Activated CD8-positive, alpha-beta memory T cell treated with anti-CD3 and anti-CD28 coated beads, Interleukin-2, amount 10 ng/mL, durations not matched to agents 7 days and 5 days (primary cell): ENCODE results near the gene KDELR3. TPM values are rescaled to one million over a fixed set of nuclear protein-coding genes. Genes with fewer than 3 reads are reported as not detected.
"Not testable (repeated sequence)": the region's sequence is repeated elsewhere in the genome, so short reads cannot be mapped to it uniquely, and the experiment has no call there.

Source experiments
- ATAC-seq: fragments of 150-1000 bp; cut with Tn5 transposase; one replicate; pipeline ENCODE4 v1.10.0; 2021; ENCODE audit warnings: moderate library complexity
- CTCF ChIA-PET: fragments of 350-600 bp; sonication (Branson Sonifier 250); formaldehyde crosslinking; loops from one replicate; lab custom pipeline; 2021; ENCODE audit warnings: antibody characterized with exemption; lab: Charles Lee
- DNase-seq: peaks from one replicate; pipeline ENCODE4 v3.0.0-alpha.2; 2020
- H3K27ac Mint-ChIP-seq: one replicate; pipeline ENCODE4 v1.8.0; 2021; ENCODE audit warnings: mild to moderate bottlenecking, mixed read lengths
- H3K27me3 Mint-ChIP-seq: one replicate; pipeline ENCODE4 v1.8.0; 2021; ENCODE audit warnings: mixed read lengths
- H3K36me3 Mint-ChIP-seq: one replicate; pipeline ENCODE4 v1.8.0; 2021; ENCODE audit warnings: mild to moderate bottlenecking, mixed read lengths
- H3K4me1 Mint-ChIP-seq: one replicate; pipeline ENCODE4 v1.8.0; 2021; ENCODE audit warnings: mixed read lengths
- H3K4me3 Mint-ChIP-seq: one replicate; pipeline ENCODE4 v1.8.0; 2021; ENCODE audit warnings: mild to moderate bottlenecking, moderate library complexity, mixed read lengths
- H3K9me3 Mint-ChIP-seq: one replicate; pipeline ENCODE4 v1.8.0; 2022; ENCODE audit warnings: low read depth, mixed read lengths
- total RNA-seq, 2 experiments: library from RNA; stranded (reverse); gene quantifications; one replicate each; pipeline ENCODE4 v1.2.3, GENCODE V29; 2021

Gene KDELR3
- total RNA-seq, 2 experiments from 2014 or later: 0.23 to 1.2 TPM

GRCh38 chr22:38469306-38469781, 1.4 kb downstream of the KDELR3 start:
- Mint-ChIP-seq H3K9me3 (no peaks in the 10 kb centered on the region), H3K27ac (no peak overlapping the region), H3K36me3 (no peaks in the 10 kb centered on the region), H3K27me3 (peaks cover 36% of the 10 kb centered on the region), H3K4me3 (no peak overlapping the region), H3K4me1 (peaks cover 7% of the 10 kb centered on the region)
- ATAC-seq (no peak), DNase-seq (no peak)
- CTCF ChIA-PET: no interaction called here

GRCh38 chr22:38470179-38470578, 2.3 kb downstream of the KDELR3 start:
- H3K4me1 Mint-ChIP-seq, ATAC-seq, H3K27ac Mint-ChIP-seq, DNase-seq, H3K4me3 Mint-ChIP-seq, CTCF ChIA-PET, H3K36me3 Mint-ChIP-seq, H3K9me3 Mint-ChIP-seq: not testable (repeated sequence)
- peaks cover 31% of the 10 kb centered on the region for H3K27me3 Mint-ChIP-seq

DNA sequence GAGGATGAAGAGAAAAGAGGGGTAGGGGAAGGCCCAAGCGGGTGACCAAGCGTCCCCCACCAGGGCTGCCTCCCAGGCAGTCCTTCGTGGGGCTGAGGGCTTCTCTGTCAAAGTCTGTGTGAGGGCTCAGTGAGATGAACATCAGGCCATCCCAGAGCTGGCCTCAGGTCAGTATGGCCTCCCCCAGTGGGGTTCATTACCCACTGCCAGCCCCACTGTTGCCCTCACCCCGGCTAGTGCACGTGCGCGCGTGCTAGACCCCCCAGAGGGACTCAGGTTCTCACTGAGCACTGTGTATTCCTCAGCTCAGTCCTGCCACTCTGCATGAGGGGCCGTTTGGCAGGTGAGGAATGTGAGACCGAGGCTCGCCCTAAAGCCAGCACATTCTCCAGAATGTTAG, 3.3 kb downstream of the KDELR3 start:
- Mint-ChIP-seq H3K9me3 (no peaks in the 10 kb centered on the region), H3K36me3 (no peaks in the 10 kb centered on the region), H3K4me1 (peaks cover 7% of the 10 kb centered on the region), H3K27ac (no peak overlapping the region), H3K4me3 (no peak overlapping the region), H3K27me3 (peaks cover 21% of the 10 kb centered on the region)
- no peak for ATAC-seq
- CTCF ChIA-PET: interaction anchor here (1.2 kb wide), 1 partner anchor 100 kb away, joined by 3 read pairs; no protein-coding TSS in a partner anchor
- DNase-seq: no peak

- H3K4me3 Mint-ChIP-seq: no peak overlapping the region
- H3K36me3 Mint-ChIP-seq: no peaks in the 10 kb centered on the region
- ATAC-seq (no peak), DNase-seq (no peak)
- no peaks in the 10 kb centered on the region for H3K4me1 Mint-ChIP-seq
- H3K27ac Mint-ChIP-seq: no peak overlapping the region
- H3K9me3 Mint-ChIP-seq: no peaks in the 10 kb centered on the region
- CTCF ChIA-PET: no interaction called here
- H3K27me3 Mint-ChIP-seq: peaks cover 7% of the 10 kb centered on the region
Observed at GRCh38 chr22:38474003-38474607, 6.2 kb downstream of the KDELR3 start.

DNA sequence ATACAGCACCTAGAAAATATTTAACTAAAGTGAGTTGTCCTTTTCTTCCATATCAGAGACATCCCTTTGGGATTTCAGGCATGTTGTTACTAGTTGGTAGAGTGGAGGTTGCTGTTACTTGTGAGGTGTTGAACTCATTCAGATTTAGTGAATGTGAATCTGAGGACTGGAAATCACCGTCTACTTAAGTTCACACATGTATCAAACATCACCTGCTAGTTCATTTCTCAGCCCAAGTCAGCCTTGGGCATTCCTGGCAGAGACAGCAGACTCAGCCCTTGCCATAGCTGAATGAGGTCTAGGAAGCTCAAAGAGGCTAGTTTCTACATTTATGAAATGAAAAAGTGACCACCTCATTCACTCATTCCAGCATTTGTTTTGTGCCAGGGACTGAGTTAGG, 9.7 kb downstream of the KDELR3 start:
- Mint-ChIP-seq H3K9me3 (no peaks in the 10 kb centered on the region), H3K36me3 (peaks cover 16% of the 10 kb centered on the region), H3K4me3 (no peak overlapping the region), H3K27ac (no peak overlapping the region), H3K27me3 (peaks cover 2% of the 10 kb centered on the region), H3K4me1 (no peaks in the 10 kb centered on the region)
- CTCF ChIA-PET: no interaction called here
- DNase-seq (no peak), ATAC-seq (no peak)

DNA sequence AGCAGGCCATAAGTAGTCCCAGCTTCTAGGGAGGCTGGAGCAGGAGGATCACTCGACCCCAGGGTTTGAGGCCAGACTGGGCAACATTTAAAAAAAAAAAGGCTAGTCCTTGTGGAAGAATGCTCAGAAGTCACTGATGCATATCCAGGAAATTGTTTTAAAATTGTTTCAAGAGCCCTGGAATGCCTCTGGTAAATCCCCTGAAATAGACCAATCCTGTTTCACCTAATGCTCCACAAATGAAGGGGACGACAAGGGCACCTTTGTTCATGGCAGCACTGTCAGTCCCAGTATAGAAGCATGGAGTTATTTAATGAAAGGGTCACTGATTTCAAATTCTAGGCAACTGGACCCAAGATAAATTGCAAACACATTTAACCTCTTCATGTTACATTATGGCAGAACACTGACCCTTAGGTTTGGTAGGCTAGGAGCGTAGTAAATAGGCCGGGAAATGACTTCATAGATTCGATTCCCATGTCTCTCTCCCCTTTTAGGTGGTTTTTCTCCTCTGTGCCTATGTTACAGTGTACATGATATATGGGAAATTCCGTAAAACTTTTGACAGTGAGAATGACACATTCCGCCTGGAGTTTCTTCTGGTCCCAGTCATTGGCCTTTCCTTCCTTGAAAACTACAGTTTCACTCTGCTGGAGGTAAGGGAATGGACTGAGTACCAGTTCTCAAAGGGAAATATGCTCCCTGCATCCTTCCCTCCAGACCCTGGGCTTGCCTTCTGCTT, 11.4 kb downstream of the KDELR3 start:
- Mint-ChIP-seq H3K4me3 (no peak overlapping the region), H3K27me3 (peaks cover 1% of the 10 kb centered on the region), H3K4me1 (peaks cover 4% of the 10 kb centered on the region), H3K27ac (no peak overlapping the region), H3K9me3 (no peaks in the 10 kb centered on the region), H3K36me3 (peaks cover 33% of the 10 kb centered on the region)
- ATAC-seq: no peak
- no peak for DNase-seq
- CTCF ChIA-PET: interaction anchor here (0.9 kb wide), 1 partner anchor 92 kb away, joined by 5 read pairs; no protein-coding TSS in a partner anchor

- peaks cover 49% of the 10 kb centered on the region for H3K36me3 Mint-ChIP-seq
- H3K4me1 Mint-ChIP-seq: peaks cover 11% of the 10 kb centered on the region
- no peak overlapping the region for H3K4me3 Mint-ChIP-seq
- H3K9me3 Mint-ChIP-seq: no peaks in the 10 kb centered on the region
- H3K27me3 Mint-ChIP-seq: no peaks in the 10 kb centered on the region
- CTCF ChIA-PET: interaction anchor here (0.6 to 1.0 kb wide), 2 partner anchors 10 to 11 kb away, joined by 3 read pairs; no protein-coding TSS in a partner anchor
- H3K27ac Mint-ChIP-seq: peak overlapping the region; percentile 3
- ATAC-seq: no peak
- DNase-seq: no peak
Observed at GRCh38 chr22:38481162-38481870, 13.4 kb downstream of the KDELR3 start.

DNA sequence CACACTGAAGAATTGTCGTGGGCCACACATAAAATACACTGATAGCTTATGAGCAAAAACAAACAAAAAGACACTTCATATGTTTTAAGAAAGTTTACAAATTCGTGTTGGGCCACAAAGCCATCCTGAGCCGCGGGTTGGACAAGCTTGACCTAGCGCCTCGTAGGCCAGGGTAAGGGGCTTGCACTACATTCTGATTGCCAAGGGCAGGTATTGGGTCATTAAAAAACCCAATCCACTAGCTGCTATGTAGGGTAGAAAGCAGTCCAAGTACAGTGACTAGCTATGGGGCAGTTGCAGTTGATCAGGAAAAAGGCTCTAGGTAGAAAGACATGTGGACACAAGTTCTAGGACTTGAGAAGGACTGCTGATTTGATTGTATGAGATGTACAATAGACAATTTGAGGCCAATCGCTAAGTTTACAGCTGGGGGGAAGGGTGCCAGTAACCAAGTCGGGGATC, 14.0 kb downstream of the KDELR3 start:
- CTCF ChIA-PET: interaction anchor here (0.6 kb wide), 1 partner anchor 10 kb away, joined by 3 read pairs; no protein-coding TSS in a partner anchor
- ATAC-seq: no peak
- H3K9me3 Mint-ChIP-seq: no peaks in the 10 kb centered on the region
- H3K27ac Mint-ChIP-seq: no peak overlapping the region
- H3K36me3 Mint-ChIP-seq: peaks cover 54% of the 10 kb centered on the region
- peaks cover 16% of the 10 kb centered on the region for H3K4me1 Mint-ChIP-seq
- DNase-seq: no peak
- H3K27me3 Mint-ChIP-seq: no peaks in the 10 kb centered on the region
- H3K4me3 Mint-ChIP-seq: no peak overlapping the region

GRCh38 chr22:38482662-38483308, 14.9 kb downstream of the KDELR3 start:
- no peaks in the 10 kb centered on the region for H3K27me3 Mint-ChIP-seq
- H3K4me1 Mint-ChIP-seq: peaks cover 17% of the 10 kb centered on the region
- no peak overlapping the region for H3K27ac Mint-ChIP-seq
- ATAC-seq: no peak
- no peak for DNase-seq
- H3K36me3 Mint-ChIP-seq: peaks cover 59% of the 10 kb centered on the region
- H3K9me3 Mint-ChIP-seq: no peaks in the 10 kb centered on the region
- no peak overlapping the region for H3K4me3 Mint-ChIP-seq
- CTCF ChIA-PET: interaction anchor here (1.1 kb wide), 1 partner anchor 13 kb away, joined by 3 read pairs; no protein-coding TSS in a partner anchor

DNA sequence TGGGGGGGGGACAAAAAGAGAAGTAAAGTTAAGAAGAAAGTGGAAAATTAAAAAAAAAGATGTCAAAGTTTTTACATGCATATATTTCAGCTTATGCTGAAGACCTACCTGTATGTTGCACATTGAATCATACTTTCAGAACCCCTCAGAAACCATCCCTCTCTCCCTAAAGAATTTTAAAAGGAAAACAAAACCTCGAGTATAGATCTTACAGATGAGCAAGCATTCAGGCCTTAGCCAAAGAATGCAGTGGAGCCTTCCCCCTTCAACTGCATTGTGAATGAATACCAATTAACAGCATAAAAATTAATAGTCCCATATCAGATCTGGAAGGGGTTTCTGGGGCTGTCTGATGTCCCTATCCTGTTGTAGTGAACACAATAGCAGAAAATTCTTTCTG, 16.3 kb downstream of the KDELR3 start:
- Mint-ChIP-seq H3K4me3 (no peak overlapping the region), H3K27ac (peak overlapping the region; percentile 39), H3K9me3 (no peaks in the 10 kb centered on the region), H3K36me3 (peaks cover 71% of the 10 kb centered on the region), H3K27me3 (no peaks in the 10 kb centered on the region), H3K4me1 (peaks cover 24% of the 10 kb centered on the region)
- no peak for ATAC-seq
- DNase-seq: no peak
- CTCF ChIA-PET: interaction anchor here (1.2 to 1.5 kb wide), 2 partner anchors 11 to 22 kb away, joined by 3 to 4 read pairs; no protein-coding TSS in a partner anchor

- no peak for ATAC-seq
Observed at GRCh38 chr22:38485783-38486182, 17.9 kb downstream of the KDELR3 start.

DNA sequence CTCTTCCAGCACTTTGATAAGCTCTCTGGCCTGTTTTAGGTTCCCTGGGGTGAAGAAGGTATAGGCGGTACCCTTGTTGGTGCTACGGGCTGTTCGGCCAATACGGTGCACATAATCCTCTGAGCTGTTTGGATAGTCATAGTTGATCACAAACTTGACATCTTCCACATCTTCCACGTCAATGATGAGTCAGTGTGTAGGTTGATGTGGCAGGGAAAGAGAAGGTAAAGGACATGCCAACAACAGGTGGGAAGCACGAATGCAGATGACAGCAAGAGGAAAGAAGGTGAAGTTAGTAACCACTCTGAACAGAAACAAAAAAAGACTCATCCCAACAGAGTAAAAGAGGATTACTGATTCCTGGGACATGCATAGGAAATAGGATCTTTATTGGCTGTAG, 20.1 kb downstream of the KDELR3 start:
- no peak overlapping the region for H3K27ac Mint-ChIP-seq
- ATAC-seq (no peak), DNase-seq (no peak)
- H3K27me3 Mint-ChIP-seq: no peaks in the 10 kb centered on the region
- no peak overlapping the region for H3K4me3 Mint-ChIP-seq
- H3K4me1 Mint-ChIP-seq: peaks cover 47% of the 10 kb centered on the region
- H3K9me3 Mint-ChIP-seq: no peaks in the 10 kb centered on the region
- CTCF ChIA-PET: interaction anchor here (0.9 kb wide), 1 partner anchor 75 kb away, joined by 3 read pairs; no protein-coding TSS in a partner anchor
- H3K36me3 Mint-ChIP-seq: peaks cover 80% of the 10 kb centered on the region

More at GRCh38 chr22:38485783-38486182, 17.9 kb downstream of the KDELR3 start:
- DNase-seq: no peak
- Mint-ChIP-seq H3K4me3 (no peak overlapping the region), H3K27ac (no peak overlapping the region), H3K9me3 (no peaks in the 10 kb centered on the region), H3K36me3 (peaks cover 85% of the 10 kb centered on the region), H3K27me3 (no peaks in the 10 kb centered on the region), H3K4me1 (peaks cover 35% of the 10 kb centered on the region)
- CTCF ChIA-PET: interaction anchor here (1.7 kb wide), 1 partner anchor 17 kb away, joined by 3 read pairs; no protein-coding TSS in a partner anchor
